Testis (tissue), 3 donors: Measurements from ENCODE around the gene KIAA0753. TPM values are rescaled to one million over a fixed set of nuclear protein-coding genes. Genes with fewer than 3 reads are reported as not detected.

ENCODE experiments used
- DNase-seq: peaks from one replicate; pipeline ENCODE4 v3.0.0-alpha.2; 2019
- H3K27ac ChIP-seq, 2 donors: fragments of 200-600 bp; sonication (generic); one replicate each; pipeline ENCODE4 v1.5.1; 2019
- H3K27me3 ChIP-seq: fragments of 200-600 bp; sonication (generic); one replicate; pipeline ENCODE4 v1.5.1; 2019
- H3K36me3 ChIP-seq: fragments of 200-600 bp; sonication (generic); one replicate; pipeline ENCODE4 v1.5.1; 2017; ENCODE audit warnings: low read depth; ENCODE audit errors: missing control alignments
- H3K4me1 ChIP-seq: fragments of 200-600 bp; sonication (generic); one replicate; pipeline ENCODE4 v1.5.1; 2019
- H3K4me3 ChIP-seq, 2 donors: fragments of 200-600 bp; sonication (generic); one replicate each; pipeline ENCODE4 v1.5.1; 2017 to 2019
- H3K9me3 ChIP-seq: fragments of 200-600 bp; sonication (generic); one replicate; pipeline ENCODE4 v1.5.1; 2017
- POLR2A ChIP-seq: fragments of 450-650 bp; IDR thresholded peaks from one replicate; pipeline ENCODE4 v1.6.1; 2017; ENCODE audit warnings: antibody characterized with exemption, mild to moderate bottlenecking, moderate library complexity
- WGBS, 2 donors: methylation state at CpG; one replicate each; pipeline ENCODE4 v1.1.5; 2018; 5-methylcytosine and 5-hydroxymethylcytosine counted together
- intact Hi-C: fragments of 100-400 bp; cut with DNase I; formaldehyde crosslinking; loops from one replicate; pipeline ENCODE4 v1.15.1; 2023; ENCODE audit warnings: low total_unique reads
- polyA plus RNA-seq: library from polyadenylated mRNA; stranded (reverse); fragments of 350-450 nt; fragmentation: Illumina TruSeq; extraction: RNeasy Lipid Tissue Mini Kit (QIAGEN cat#74804); gene quantifications from one replicate; pipeline ENCODE4 v1.2.3, GENCODE V29; 2014; ENCODE audit warnings: low read depth, low replicate concordance; ENCODE audit not compliant: insufficient read depth
- total RNA-seq, 2 donors: library from RNA; depleted of rRNA; stranded (reverse); fragments of >200 nt; gene quantifications; one replicate each; pipeline ENCODE4 v1.2.3, GENCODE V29; 2016
- TF ChIP-seq, protein P1 (sequence below), 3 experiments: fragments of 450-650 bp in 2 of 3; fragments of 200-600 bp in 1 of 3; sonication (generic) in 1 of 3; IDR thresholded peaks; one replicate each; pipeline ENCODE4 v1.5.1; 2016 to 2019; ENCODE audit warnings: antibody characterized with exemption in 3 of 3, mild to moderate bottlenecking in 2 of 3, moderate library complexity in 1 of 3

KIAA0753 gene
- total and polyA plus RNA-seq, 3 donors from 2014 or later = 43.9 to 59.8 (median 44.7) TPM

DNA sequence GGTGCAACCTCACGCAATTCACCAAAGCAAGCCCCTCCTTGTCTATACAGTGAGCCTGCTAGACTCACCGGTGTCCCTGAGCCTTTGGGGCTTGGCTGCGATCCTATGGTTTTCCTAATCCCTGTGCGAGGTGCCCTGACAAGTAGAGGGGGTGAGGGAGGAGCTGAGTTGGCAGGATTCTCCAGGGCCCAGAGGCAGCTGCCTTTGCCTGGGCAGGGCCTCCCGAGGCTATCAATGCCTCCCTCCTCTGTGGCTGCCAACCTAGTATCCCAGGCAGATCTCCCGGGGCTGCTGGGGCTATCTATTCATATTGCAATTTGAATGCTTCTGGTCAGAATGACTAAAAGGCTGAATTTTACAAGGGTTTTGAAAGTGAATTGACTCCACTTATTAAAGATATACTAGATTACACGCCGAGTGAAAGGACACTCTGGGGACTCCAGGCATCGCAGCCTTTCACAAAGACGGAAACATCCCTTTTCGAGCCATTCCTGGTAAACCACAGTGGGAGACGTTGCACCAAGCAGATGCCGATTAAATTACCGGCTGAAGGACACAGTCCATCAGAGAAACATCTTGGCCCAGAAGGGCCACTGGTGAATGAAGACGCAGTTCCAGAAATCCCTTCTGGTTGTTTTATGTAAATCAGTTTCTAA, 72.9 kb downstream of the KIAA0753 start:
- peak; percentile 34 for DNase-seq
- intact Hi-C loops = no loop called here

DNA sequence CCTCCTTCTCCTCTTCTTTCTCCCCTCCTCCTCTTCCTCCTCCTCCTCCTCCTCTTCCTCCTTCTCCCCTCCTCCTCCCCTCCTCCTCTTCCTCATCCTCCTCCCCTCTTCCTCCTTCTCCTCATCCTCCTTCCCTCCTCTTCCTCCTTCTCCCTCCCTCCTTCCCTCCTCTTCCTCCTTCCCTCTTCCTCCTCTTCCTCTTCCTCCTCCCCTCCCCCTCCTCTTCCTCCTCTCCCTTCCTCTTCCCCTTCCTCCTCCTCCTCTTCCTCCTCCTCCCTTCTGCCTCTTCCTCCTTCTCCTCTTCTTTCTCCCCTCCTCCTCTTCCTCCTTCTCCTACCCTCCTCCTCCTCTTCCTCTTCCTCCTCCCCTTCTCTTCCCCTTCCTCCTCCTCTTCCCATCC, 79.1 kb downstream of the KIAA0753 start:
- Histone ChIP-seq H3K9me3 (no peaks in the 10 kb centered on the region), H3K36me3 (no peaks in the 10 kb centered on the region), H3K27me3 (no peaks in the 10 kb centered on the region), H3K4me3 (no peak overlapping the region), H3K4me1 (peaks cover 19% of the 10 kb centered on the region), H3K27ac (no peak overlapping the region)
- DNase-seq = no peak
- no peak for TF ChIP-seq POLR2A
- TF ChIP-seq, protein P1, sequence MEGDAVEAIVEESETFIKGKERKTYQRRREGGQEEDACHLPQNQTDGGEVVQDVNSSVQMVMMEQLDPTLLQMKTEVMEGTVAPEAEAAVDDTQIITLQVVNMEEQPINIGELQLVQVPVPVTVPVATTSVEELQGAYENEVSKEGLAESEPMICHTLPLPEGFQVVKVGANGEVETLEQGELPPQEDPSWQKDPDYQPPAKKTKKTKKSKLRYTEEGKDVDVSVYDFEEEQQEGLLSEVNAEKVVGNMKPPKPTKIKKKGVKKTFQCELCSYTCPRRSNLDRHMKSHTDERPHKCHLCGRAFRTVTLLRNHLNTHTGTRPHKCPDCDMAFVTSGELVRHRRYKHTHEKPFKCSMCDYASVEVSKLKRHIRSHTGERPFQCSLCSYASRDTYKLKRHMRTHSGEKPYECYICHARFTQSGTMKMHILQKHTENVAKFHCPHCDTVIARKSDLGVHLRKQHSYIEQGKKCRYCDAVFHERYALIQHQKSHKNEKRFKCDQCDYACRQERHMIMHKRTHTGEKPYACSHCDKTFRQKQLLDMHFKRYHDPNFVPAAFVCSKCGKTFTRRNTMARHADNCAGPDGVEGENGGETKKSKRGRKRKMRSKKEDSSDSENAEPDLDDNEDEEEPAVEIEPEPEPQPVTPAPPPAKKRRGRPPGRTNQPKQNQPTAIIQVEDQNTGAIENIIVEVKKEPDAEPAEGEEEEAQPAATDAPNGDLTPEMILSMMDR (IDR thresholded peaks at IDR 0.05) = no peak
- intact Hi-C loops = no loop called here

More for the DNA sequence above, 72.9 kb downstream of the KIAA0753 start:
- H3K4me3 ChIP-seq = no peak overlapping the region
- TF ChIP-seq, protein P1 (IDR thresholded peaks at IDR 0.05) = no peak
- no peak overlapping the region for H3K27ac ChIP-seq
- 57 to 65% methylated on average over 15 of the region's 15 CpGs for WGBS, 2 donors
- H3K27me3 ChIP-seq = no peaks in the 10 kb centered on the region
- no peaks in the 10 kb centered on the region for H3K9me3 ChIP-seq
- H3K36me3 ChIP-seq = no peaks in the 10 kb centered on the region
- no peaks in the 10 kb centered on the region for H3K4me1 ChIP-seq

DNA sequence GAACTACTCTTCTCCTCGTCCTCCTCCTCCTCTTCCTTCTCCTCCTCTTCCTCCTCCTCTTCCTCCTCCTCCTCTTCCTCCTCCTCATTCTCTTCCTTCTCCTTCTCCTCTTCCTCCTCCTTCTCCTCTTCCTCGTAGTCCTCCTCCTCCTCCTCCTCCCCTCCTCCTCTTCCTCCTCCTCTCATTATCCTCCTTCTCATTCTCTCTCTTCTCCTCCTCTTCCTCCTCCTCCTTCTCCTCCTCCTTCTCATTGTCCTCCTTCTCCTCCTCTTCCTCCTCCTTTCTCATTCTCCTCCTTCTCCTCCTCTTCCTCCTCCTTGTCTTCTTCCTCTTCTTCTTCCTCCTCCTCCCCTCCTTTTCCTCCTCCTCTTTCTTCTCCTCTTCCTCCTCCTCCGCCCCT, 80.0 kb downstream of the KIAA0753 start:
- intact Hi-C loops = no loop called here
- peaks cover 23% of the 10 kb centered on the region for H3K4me1 ChIP-seq
- 90 to 91% methylated on average over 3 of the region's 3 CpGs for WGBS, 2 donors
- H3K4me3 ChIP-seq = no peak overlapping the region
- H3K9me3 ChIP-seq = no peaks in the 10 kb centered on the region
- no peaks in the 10 kb centered on the region for H3K27me3 ChIP-seq
- no peak for DNase-seq
- H3K27ac ChIP-seq = no peak overlapping the region
- no peak for TF ChIP-seq POLR2A
- TF ChIP-seq, protein P1 (IDR thresholded peaks at IDR 0.05) = no peak
- H3K36me3 ChIP-seq = no peaks in the 10 kb centered on the region

DNA sequence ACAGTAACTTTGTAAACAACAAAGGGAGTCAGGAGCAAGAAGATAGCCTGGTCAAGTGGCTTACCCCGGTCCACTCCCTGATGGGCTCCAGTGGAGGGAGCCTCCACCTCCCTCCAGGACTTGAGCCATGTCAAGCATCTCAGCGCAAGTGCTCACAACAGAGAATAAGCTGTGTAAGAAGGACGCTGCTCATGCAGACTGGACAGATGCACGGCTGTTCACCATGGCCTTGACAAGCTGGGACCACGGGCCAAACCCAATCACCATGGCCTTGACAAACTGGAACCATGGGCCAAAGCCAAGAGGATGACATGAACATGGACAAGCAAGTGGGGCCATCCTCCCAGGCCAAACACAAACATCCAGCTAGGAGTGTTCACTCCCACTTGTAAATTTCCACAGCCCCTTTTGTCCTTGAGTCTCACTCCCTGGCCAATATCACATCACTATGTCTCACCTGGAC, 80.7 kb downstream of the KIAA0753 start:
- DNase-seq = peak; percentile 42
- peaks cover 30% of the 10 kb centered on the region for H3K4me1 ChIP-seq
- WGBS, 2 donors = 47 to 48% methylated on average over 5 of the region's 5 CpGs
- intact Hi-C loops = no loop called here
- H3K9me3 ChIP-seq = no peaks in the 10 kb centered on the region
- no peaks in the 10 kb centered on the region for H3K36me3 ChIP-seq
- no peaks in the 10 kb centered on the region for H3K27me3 ChIP-seq
- H3K4me3 ChIP-seq = no peak overlapping the region
- TF ChIP-seq, protein P1 (IDR thresholded peaks at IDR 0.05) = no peak
- TF ChIP-seq POLR2A = no peak
- peak overlapping the region in 1 of 2 donors; percentile 12 for H3K27ac ChIP-seq
